Skeletal muscle tissue (tissue), 4 donors: Measurements from ENCODE around the gene TNFSF18. TPM values are rescaled to one million over a fixed set of nuclear protein-coding genes. Genes with fewer than 3 reads are reported as not detected.
A peak's percentile ranks its signal among the peaks of the same experiment; 100 is the strongest.

ENCODE experiments used
- H3K27ac ChIP-seq: one replicate; pipeline ENCODE4 v1.7.0; 2013; ENCODE audit warnings: mild to moderate bottlenecking, low read depth, low read length, inconsistent platforms
- H3K27me3 ChIP-seq, 3 donors: one replicate each; pipeline ENCODE4 v1.7.0; 2013; ENCODE audit warnings: low read length in 3 of 3; ENCODE audit not compliant: control insufficient read depth in 3 of 3, insufficient read depth in 3 of 3
- H3K36me3 ChIP-seq, 3 donors: one replicate each; pipeline ENCODE4 v1.7.0; 2013; ENCODE audit warnings: low read length in 3 of 3; ENCODE audit not compliant: control insufficient read depth in 3 of 3, insufficient read depth in 3 of 3
- H3K4me1 ChIP-seq, 3 donors: one replicate each; pipeline ENCODE4 v1.7.0; 2013; ENCODE audit warnings: low read length in 3 of 3, mild to moderate bottlenecking in 3 of 3; ENCODE audit not compliant: control insufficient read depth in 3 of 3, insufficient read depth in 3 of 3
- H3K4me3 ChIP-seq, 3 donors: one replicate each; pipeline ENCODE4 v1.7.0; 2013; ENCODE audit warnings: low read length in 3 of 3
- H3K9ac ChIP-seq, 3 donors: one replicate each; pipeline ENCODE4 v1.7.0; 2013; ENCODE audit warnings: low read length in 3 of 3, mild to moderate bottlenecking in 3 of 3, moderate library complexity in 2 of 3, low read depth in 1 of 3
- H3K9me3 ChIP-seq, 3 donors: one replicate each; pipeline ENCODE4 v1.7.0; 2013; ENCODE audit warnings: low read length in 3 of 3; ENCODE audit not compliant: control insufficient read depth in 3 of 3
- total RNA-seq: library from RNA; depleted of rRNA; stranded (reverse); fragments of >200 nt; gene quantifications from one replicate; pipeline ENCODE4 v1.2.3, GENCODE V29; 2014
- donor health status: Osteomylitis.

The TNFSF18 gene
- total RNA-seq, 1 donor from 2014 or later: 1.0 TPM

DNA sequence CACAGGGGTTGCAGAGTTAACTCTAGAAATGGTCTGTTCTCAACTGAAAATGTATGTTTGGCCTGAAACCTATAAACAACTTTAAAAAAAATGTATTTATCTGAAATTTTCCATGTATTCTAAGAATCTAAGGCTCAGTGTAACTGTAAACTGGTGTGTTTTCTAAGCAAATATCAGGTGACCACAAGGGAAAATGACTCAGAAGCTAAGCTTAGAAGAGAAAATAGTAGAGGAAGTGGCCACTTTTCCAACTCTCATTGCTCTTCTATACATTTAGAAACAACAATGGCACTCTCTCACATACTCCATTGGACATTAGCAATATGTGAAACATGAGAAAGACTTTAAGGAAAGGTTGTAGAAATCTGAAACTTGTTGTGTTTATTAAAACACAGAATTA is 7.5 kb downstream of the TNFSF18 start:
- Histone ChIP-seq H3K27me3 (no peaks in the 10 kb centered on the region), H3K4me1 (no peaks in the 10 kb centered on the region), H3K27ac (no peak overlapping the region), H3K36me3 (no peaks in the 10 kb centered on the region), H3K9ac (no peak overlapping the region), H3K9me3 (no peaks in the 10 kb centered on the region), H3K4me3 (no peak overlapping the region)

GRCh38 chr1:173042806-173043205 is 7.9 kb downstream of the TNFSF18 start:
- Histone ChIP-seq H3K4me1 (no peaks in the 10 kb centered on the region), H3K4me3 (no peak overlapping the region), H3K27me3 (no peaks in the 10 kb centered on the region), H3K27ac (no peak overlapping the region), H3K9ac (no peak overlapping the region), H3K36me3 (no peaks in the 10 kb centered on the region), H3K9me3 (no peaks in the 10 kb centered on the region)

GRCh38 chr1:173039626-173040025 is 11.1 kb downstream of the TNFSF18 start:
- no peak overlapping the region for H3K4me3 ChIP-seq
- H3K36me3 ChIP-seq: no peaks in the 10 kb centered on the region
- no peaks in the 10 kb centered on the region for H3K27me3 ChIP-seq
- H3K27ac ChIP-seq: no peak overlapping the region
- no peaks in the 10 kb centered on the region for H3K9me3 ChIP-seq
- H3K4me1 ChIP-seq: no peaks in the 10 kb centered on the region
- H3K9ac ChIP-seq: no peak overlapping the region

GRCh38 chr1:173038875-173039554 is 11.7 kb downstream of the TNFSF18 start:
- Histone ChIP-seq H3K4me3 (no peak overlapping the region), H3K27ac (no peak overlapping the region), H3K36me3 (no peaks in the 10 kb centered on the region), H3K4me1 (no peaks in the 10 kb centered on the region), H3K9ac (no peak overlapping the region), H3K9me3 (no peaks in the 10 kb centered on the region), H3K27me3 (no peaks in the 10 kb centered on the region)

- no peaks in the 10 kb centered on the region for H3K4me1 ChIP-seq
- no peak overlapping the region for H3K27ac ChIP-seq
- peaks cover 0 to 2% (median 0%) of the 10 kb centered on the region in 3 donors for H3K9me3 ChIP-seq
- no peaks in the 10 kb centered on the region for H3K27me3 ChIP-seq
- no peak overlapping the region for H3K9ac ChIP-seq
- H3K4me3 ChIP-seq: no peak overlapping the region
- no peaks in the 10 kb centered on the region for H3K36me3 ChIP-seq
Observed at GRCh38 chr1:173024543-173024942, 26.2 kb downstream of the TNFSF18 start.

DNA sequence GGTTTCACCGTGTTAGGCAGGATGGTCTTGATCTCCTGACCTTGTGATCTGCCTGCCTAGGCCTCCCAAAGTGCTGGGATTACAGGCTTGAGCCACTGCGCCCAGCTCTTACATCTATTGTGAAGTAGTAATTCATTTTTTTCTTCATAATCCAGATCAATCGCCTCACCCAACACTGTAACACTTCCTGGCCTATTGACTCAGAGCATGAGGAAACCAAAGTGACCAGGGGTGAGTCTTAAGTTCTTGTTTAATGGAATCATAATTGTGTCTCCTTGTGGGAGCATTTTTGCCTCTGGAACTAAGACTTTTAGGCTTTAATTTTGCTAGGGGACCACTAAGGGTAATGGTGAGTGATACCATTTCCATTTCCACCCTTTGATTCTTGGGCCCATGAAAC is 27.4 kb downstream of the TNFSF18 start:
- Histone ChIP-seq H3K4me3 (no peak overlapping the region), H3K9me3 (peaks cover 0 to 2% (median 0%) of the 10 kb centered on the region in 3 donors), H3K27ac (no peak overlapping the region), H3K27me3 (no peaks in the 10 kb centered on the region), H3K9ac (no peak overlapping the region), H3K4me1 (no peaks in the 10 kb centered on the region), H3K36me3 (no peaks in the 10 kb centered on the region)

GRCh38 chr1:173020138-173020750 is 30.5 kb downstream of the TNFSF18 start:
- Histone ChIP-seq H3K4me3 (no peak overlapping the region), H3K27ac (peak overlapping the region; percentile 47), H3K36me3 (no peaks in the 10 kb centered on the region), H3K27me3 (no peaks in the 10 kb centered on the region), H3K9me3 (peaks cover 0 to under 1% (median 0%) of the 10 kb centered on the region in 3 donors), H3K9ac (no peak overlapping the region), H3K4me1 (no peaks in the 10 kb centered on the region)

GRCh38 chr1:173017792-173018191 is 32.9 kb downstream of the TNFSF18 start:
- no peak overlapping the region for H3K9ac ChIP-seq
- no peaks in the 10 kb centered on the region for H3K9me3 ChIP-seq
- no peak overlapping the region for H3K4me3 ChIP-seq
- H3K27ac ChIP-seq: no peak overlapping the region
- no peaks in the 10 kb centered on the region for H3K27me3 ChIP-seq
- H3K4me1 ChIP-seq: no peaks in the 10 kb centered on the region
- H3K36me3 ChIP-seq: no peaks in the 10 kb centered on the region

- no peaks in the 10 kb centered on the region for H3K36me3 ChIP-seq
- H3K9me3 ChIP-seq: no peaks in the 10 kb centered on the region
- no peak overlapping the region for H3K27ac ChIP-seq
- no peaks in the 10 kb centered on the region for H3K27me3 ChIP-seq
- no peak overlapping the region for H3K4me3 ChIP-seq
- H3K9ac ChIP-seq: no peak overlapping the region
- no peaks in the 10 kb centered on the region for H3K4me1 ChIP-seq
Observed at GRCh38 chr1:173016419-173016818, 34.3 kb downstream of the TNFSF18 start.

DNA sequence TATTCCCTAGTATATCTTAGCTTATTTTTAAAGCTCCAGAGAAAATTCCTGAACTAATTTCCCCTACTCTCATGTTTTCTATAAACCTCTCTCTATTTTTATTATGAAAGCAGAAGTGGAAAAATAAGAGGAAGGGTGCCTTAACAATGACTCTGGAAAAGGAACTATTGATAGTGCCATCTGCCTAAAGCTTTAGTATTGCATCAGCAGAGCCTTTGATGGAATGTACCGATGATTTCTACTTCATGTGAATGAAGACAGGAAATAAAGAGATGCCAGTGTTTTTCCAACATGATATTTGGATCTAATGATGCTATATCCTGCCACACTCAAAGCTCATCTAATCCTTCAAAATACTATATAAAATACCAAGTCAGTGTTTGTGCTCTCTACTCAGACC is 35.1 kb downstream of the TNFSF18 start:
- no peaks in the 10 kb centered on the region for H3K36me3 ChIP-seq
- H3K27ac ChIP-seq: no peak overlapping the region
- H3K9ac ChIP-seq: no peak overlapping the region
- H3K27me3 ChIP-seq: no peaks in the 10 kb centered on the region
- no peaks in the 10 kb centered on the region for H3K4me1 ChIP-seq
- no peak overlapping the region for H3K4me3 ChIP-seq
- H3K9me3 ChIP-seq: no peaks in the 10 kb centered on the region
